Stomach (tissue), 9 donors: ENCODE data around the gene GNAS. TPM values are rescaled to one million over a fixed set of nuclear protein-coding genes. Genes with fewer than 3 reads are reported as not detected.

Experiments
- DNase-seq, 2 donors: peaks; one replicate each; pipeline versions ENCODE4 v3.0.0 to v3.0.0-alpha.2; 2013 to 2019
- H3K27ac ChIP-seq, 5 donors: fragments of 200-600 bp in 4 of 5; sonication (generic) in 4 of 5; one replicate each; pipeline ENCODE4 v1.5.1; 2013 to 2019; ENCODE audit warnings: mild to moderate bottlenecking in 1 of 5, moderate library complexity in 1 of 5
- H3K27me3 ChIP-seq, 3 donors: fragments of 200-600 bp; sonication (generic); one replicate each; pipeline ENCODE4 v1.5.1; 2017 to 2019; ENCODE audit warnings: mixed run types in 1 of 3
- H3K36me3 ChIP-seq, 4 donors: fragments of 200-600 bp; sonication (generic); 1 replicate in 3 of 4; 2 replicates in 1 of 4; pipeline ENCODE4 v1.5.1; 2016 to 2019
- H3K4me1 ChIP-seq, 4 donors: fragments of 200-600 bp; sonication (generic); one replicate each; pipeline ENCODE4 v1.5.1; 2016 to 2019
- H3K4me3 ChIP-seq, 4 donors: fragments of 200-600 bp; sonication (generic) in 3 of 4; one replicate each; pipeline ENCODE4 v1.5.1; 2016 to 2019; ENCODE audit warnings: mild to moderate bottlenecking in 1 of 4
- H3K9me3 ChIP-seq, 4 donors: fragments of 200-600 bp; sonication (generic); one replicate each; pipeline ENCODE4 v1.5.1; 2016 to 2019
- EP300 ChIP-seq: sonication (generic); formaldehyde crosslinking; IDR thresholded peaks from one replicate; pipeline ENCODE4 v1.6.1; 2017; ENCODE audit warnings: antibody characterized with exemption
- POLR2A ChIP-seq, 4 donors: fragments of 450-650 bp; IDR thresholded peaks; one replicate each; pipeline ENCODE4 v1.6.1; 2016; ENCODE audit warnings: antibody characterized with exemption in 4 of 4, control low read depth in 2 of 4, mild to moderate bottlenecking in 1 of 4, moderate library complexity in 1 of 4
- POLR2AphosphoS5 ChIP-seq, 3 donors: sonication (generic); formaldehyde crosslinking; IDR thresholded peaks; one replicate each; pipeline ENCODE4 v1.6.1; 2016; ENCODE audit warnings: antibody characterized with exemption in 3 of 3
- WGBS, 5 donors: extraction: QIAGEN DNeasy Blood & Tissue Kit in 3 of 5; methylation state at CpG; one replicate each; pipeline versions ENCODE4 v1.1.5 to v1.1.7; 2013 to 2018; 5-methylcytosine and 5-hydroxymethylcytosine counted together
- intact Hi-C: fragments of 100-400 bp; cut with DNase I; formaldehyde crosslinking; loops from one replicate; pipeline ENCODE4 v1.15.1; 2023; ENCODE audit warnings: low total_unique reads
- polyA plus RNA-seq, 3 donors: library from polyadenylated mRNA; stranded (reverse); fragments of 200-250 nt; gene quantifications; one replicate each; pipeline ENCODE4 v1.2.3, GENCODE V29; 2013
- total RNA-seq, 5 donors: library from RNA; depleted of rRNA; stranded (reverse); fragments of >200 nt; gene quantifications; one replicate each; pipeline versions ENCODE4 v1.1.0 to v1.2.3, GENCODE V29; 2014 to 2016
- TF ChIP-seq, protein P1 (sequence below), 7 experiments: fragments of 450-650 bp in 4 of 7; fragments of 200-600 bp in 3 of 7; sonication (generic) in 3 of 7; IDR thresholded peaks; one replicate each; pipeline ENCODE4 v1.5.1; 2016 to 2019; ENCODE audit warnings: antibody characterized with exemption in 7 of 7, control low read depth in 2 of 7, mild to moderate bottlenecking in 1 of 7
- donor health status: healthy with polysubstance abuse.
- donor health status: Bipolar disorder and iron deficiency.
- donor health status: healthy.

Gene GNAS
- total and polyA plus RNA-seq, 8 donors: 306 to 1,010 (median 704) TPM

DNA sequence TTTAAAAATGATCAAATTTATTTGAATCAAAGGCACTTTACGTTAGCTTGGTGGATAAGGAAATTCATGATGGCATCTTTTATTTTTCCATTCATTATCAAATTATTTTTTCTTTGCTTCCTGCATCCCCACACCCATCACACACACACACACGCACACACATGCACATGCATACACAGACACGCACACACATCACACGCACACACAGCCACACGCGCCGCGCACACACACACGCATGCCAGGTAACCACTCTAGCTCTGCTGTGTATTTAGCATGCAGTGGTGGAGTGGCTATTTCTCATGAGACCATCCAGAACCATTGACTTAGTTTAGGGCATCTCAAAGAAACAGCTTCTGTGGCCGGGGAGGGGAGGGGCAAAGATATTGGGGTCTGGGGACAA, 47.0 kb downstream of the GNAS start:
- Histone ChIP-seq H3K27ac (no peak overlapping the region), H3K4me3 (no peak overlapping the region), H3K36me3 (peaks cover 15 to 71% (median 52%) of the 10 kb centered on the region in 4 donors), H3K9me3 (no peaks in the 10 kb centered on the region), H3K27me3 (no peaks in the 10 kb centered on the region), H3K4me1 (peaks cover 41 to 94% (median 74%) of the 10 kb centered on the region in 4 donors)
- intact Hi-C loops: no loop called here
- WGBS, 5 donors: 87 to 93% (median 91%) methylated on average over 10 of the region's 10 CpGs
- TF ChIP-seq POLR2AphosphoS5 (IDR thresholded peaks at IDR 0.05): no peak
- no peak for TF ChIP-seq EP300
- TF ChIP-seq, protein P1, sequence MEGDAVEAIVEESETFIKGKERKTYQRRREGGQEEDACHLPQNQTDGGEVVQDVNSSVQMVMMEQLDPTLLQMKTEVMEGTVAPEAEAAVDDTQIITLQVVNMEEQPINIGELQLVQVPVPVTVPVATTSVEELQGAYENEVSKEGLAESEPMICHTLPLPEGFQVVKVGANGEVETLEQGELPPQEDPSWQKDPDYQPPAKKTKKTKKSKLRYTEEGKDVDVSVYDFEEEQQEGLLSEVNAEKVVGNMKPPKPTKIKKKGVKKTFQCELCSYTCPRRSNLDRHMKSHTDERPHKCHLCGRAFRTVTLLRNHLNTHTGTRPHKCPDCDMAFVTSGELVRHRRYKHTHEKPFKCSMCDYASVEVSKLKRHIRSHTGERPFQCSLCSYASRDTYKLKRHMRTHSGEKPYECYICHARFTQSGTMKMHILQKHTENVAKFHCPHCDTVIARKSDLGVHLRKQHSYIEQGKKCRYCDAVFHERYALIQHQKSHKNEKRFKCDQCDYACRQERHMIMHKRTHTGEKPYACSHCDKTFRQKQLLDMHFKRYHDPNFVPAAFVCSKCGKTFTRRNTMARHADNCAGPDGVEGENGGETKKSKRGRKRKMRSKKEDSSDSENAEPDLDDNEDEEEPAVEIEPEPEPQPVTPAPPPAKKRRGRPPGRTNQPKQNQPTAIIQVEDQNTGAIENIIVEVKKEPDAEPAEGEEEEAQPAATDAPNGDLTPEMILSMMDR (IDR thresholded peaks at IDR 0.05): no peak
- TF ChIP-seq POLR2A (IDR thresholded peaks at IDR 0.05): no peak
- DNase-seq: no peak

DNA sequence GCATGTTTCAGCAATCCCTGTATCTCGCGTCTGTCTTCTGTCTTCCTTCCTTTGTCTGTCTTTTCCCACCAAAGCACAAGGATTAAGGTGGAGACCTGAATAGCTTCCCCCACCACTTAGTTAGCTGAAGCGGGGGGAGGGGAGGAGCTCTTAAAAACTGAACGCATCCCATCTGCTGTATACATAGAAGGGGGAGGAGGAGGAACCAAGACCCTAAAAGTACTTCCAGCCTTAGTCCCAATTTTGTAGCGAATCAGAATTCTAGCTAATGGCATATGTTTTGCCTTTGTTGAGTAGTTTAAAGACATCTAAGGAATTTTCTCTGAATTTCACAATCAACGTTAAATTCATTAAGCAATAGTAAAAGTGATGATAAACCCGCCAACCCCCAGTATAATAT, 47.9 kb downstream of the GNAS start:
- Histone ChIP-seq H3K27me3 (no peaks in the 10 kb centered on the region), H3K4me1 (peaks cover 32 to 94% (median 68%) of the 10 kb centered on the region in 4 donors), H3K27ac (no peak overlapping the region), H3K36me3 (peaks cover 23 to 80% (median 61%) of the 10 kb centered on the region in 4 donors), H3K9me3 (no peaks in the 10 kb centered on the region), H3K4me3 (no peak overlapping the region)
- DNase-seq: no peak
- intact Hi-C loops: loop anchor here (10.0 kb wide), 1 partner anchor 84 kb away; the partner anchor contains the start of gene NELFCD
- 72 to 86% (median 81%) methylated on average over 7 of the region's 7 CpGs for WGBS, 5 donors
- TF ChIP-seq POLR2AphosphoS5 (IDR thresholded peaks at IDR 0.05): no peak
- TF ChIP-seq POLR2A (IDR thresholded peaks at IDR 0.05): no peak
- TF ChIP-seq, protein P1 (IDR thresholded peaks at IDR 0.05): no peak
- TF ChIP-seq EP300: no peak

DNA sequence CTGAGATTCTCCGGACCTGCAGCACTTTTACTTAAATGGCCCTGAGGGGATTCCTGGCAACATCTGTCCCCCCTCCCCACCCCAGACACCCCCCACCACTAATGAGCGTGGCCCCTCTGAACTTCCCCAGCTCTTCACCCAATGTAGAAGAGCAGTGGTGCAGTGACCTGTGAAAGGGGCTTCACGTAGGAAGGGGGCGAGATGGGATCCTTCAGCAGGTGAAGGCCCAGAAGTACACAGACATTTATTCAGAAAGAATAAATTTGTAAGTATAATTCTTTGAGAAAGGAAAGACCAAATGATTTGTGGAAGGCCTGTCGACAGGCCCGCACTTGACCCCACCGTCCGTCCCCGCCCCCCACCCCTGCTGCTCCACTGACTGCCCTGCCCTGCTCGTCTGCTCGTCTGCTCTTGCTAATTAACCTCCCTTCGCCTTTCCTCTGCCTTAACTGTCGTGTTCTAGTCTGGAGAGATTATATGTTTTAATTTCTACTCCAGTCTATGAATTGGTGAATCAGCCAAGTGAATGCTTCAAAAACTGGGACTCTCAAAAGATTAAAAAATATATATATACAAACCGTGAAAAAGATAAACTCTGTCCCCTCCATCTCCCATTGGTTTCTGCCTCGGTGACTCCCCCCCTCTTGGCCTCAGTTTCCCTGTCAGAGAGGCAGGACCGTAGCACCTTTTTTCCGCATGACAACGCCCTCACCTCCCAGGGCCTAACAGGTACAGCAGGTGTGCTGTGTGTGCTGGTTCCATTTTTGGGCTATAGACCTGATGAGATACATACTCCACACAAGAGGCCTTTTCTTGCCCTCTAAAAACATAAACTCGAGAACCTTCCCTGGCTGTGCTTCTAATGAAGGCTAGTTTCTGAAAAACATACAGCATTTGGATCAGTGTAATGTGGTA, 49.2 kb downstream of the GNAS start:
- H3K9me3 ChIP-seq: no peaks in the 10 kb centered on the region
- no peak for DNase-seq
- no peak overlapping the region for H3K27ac ChIP-seq
- H3K4me1 ChIP-seq: peaks cover 29 to 94% (median 67%) of the 10 kb centered on the region in 4 donors
- peaks cover 32 to 83% (median 68%) of the 10 kb centered on the region in 4 donors for H3K36me3 ChIP-seq
- WGBS, 5 donors: 74 to 81% (median 78%) methylated on average over 19 of the region's 19 CpGs
- no peak overlapping the region for H3K4me3 ChIP-seq
- no peaks in the 10 kb centered on the region for H3K27me3 ChIP-seq
- intact Hi-C loops: loop anchor here (10.0 kb wide), 1 partner anchor 83 kb away; the partner anchor contains the start of gene NELFCD
- no peak for TF ChIP-seq POLR2AphosphoS5 (IDR thresholded peaks at IDR 0.05)
- TF ChIP-seq POLR2A (IDR thresholded peaks at IDR 0.05): no peak
- no peak for TF ChIP-seq EP300
- TF ChIP-seq, protein P1 (IDR thresholded peaks at IDR 0.05): no peak

DNA sequence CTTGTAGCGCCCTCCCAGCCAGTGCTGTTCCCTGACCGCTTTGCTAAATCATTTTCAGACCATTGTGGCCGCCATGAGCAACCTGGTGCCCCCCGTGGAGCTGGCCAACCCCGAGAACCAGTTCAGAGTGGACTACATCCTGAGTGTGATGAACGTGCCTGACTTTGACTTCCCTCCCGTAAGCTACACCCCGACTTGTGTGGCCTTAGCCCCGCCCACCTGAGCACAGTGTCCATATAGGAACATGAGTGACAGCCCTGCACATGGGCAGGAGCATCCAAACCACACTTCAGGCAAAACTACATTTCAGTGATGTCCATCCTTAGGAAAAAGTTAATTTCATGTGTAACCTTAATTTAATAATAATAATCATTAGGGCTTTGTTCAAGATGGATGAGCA, 51.1 kb downstream of the GNAS start:
- TF ChIP-seq, protein P1 (IDR thresholded peaks at IDR 0.05): no peak
- no peak for TF ChIP-seq POLR2AphosphoS5 (IDR thresholded peaks at IDR 0.05)
- no peaks in the 10 kb centered on the region for H3K9me3 ChIP-seq
- DNase-seq: no peak
- H3K4me3 ChIP-seq: no peak overlapping the region
- no peak overlapping the region for H3K27ac ChIP-seq
- peaks cover 33 to 94% (median 69%) of the 10 kb centered on the region in 4 donors for H3K4me1 ChIP-seq
- H3K27me3 ChIP-seq: no peaks in the 10 kb centered on the region
- peaks cover 37 to 79% (median 64%) of the 10 kb centered on the region in 4 donors for H3K36me3 ChIP-seq
- 64 to 72% (median 70%) methylated on average over 9 of the region's 9 CpGs for WGBS, 5 donors
- intact Hi-C loops: loop anchor here (10.0 kb wide), 1 partner anchor 81 kb away; the partner anchor contains the start of gene NELFCD
